Measurements from ENCODE around the gene CPNE7. TPM values are rescaled to one million over a fixed set of nuclear protein-coding genes. Genes with fewer than 3 reads are reported as not detected.

Gene CPNE7
- total and polyA plus RNA-seq, 2 of the 8 experiments (the other 6 are each of a cell fraction or from before 2014, with no cell fraction given) = 10.0 to 23.7 TPM

GRCh38 chr16:89576153-89577054 is 846 bp downstream of the CPNE7 start (continued):
- peak; percentile 55; the same call in 1 of the 2 replicates for TF ChIP-seq SUZ12 (IDR thresholded peaks at IDR 0.05; ENCODE audit: low read length)
- TF ChIP-seq ASH2L (IDR thresholded peaks at IDR 0.05; ENCODE audit: low read length) = no peak
- TF ChIP-seq SIRT6 (IDR thresholded peaks at IDR 0.05; ENCODE audit: low read length) = no peak
- no peak for TF ChIP-seq TCF12 (IDR thresholded peaks at IDR 0.05; ENCODE audit: low read depth, low read length)
- TF ChIP-seq KDM4A (IDR thresholded peaks at IDR 0.05; ENCODE audit: low read depth, low read length, severe bottlenecking) = peak; percentile 23
- no peak for TF ChIP-seq POU5F1 (IDR thresholded peaks at IDR 0.05; ENCODE audit: low read depth, low read length)
- TF ChIP-seq SIX5 (IDR thresholded peaks at IDR 0.05; ENCODE audit: low read depth, low read length) = no peak
- no peak for TF ChIP-seq GTF2F1 (IDR thresholded peaks at IDR 0.05; ENCODE audit: borderline replicate concordance, low read depth, low read length)
- no peak for TF ChIP-seq EGR1 (IDR thresholded peaks at IDR 0.05; ENCODE audit: borderline replicate concordance, low read depth, low read length)
- TF ChIP-seq BACH1 (IDR thresholded peaks at IDR 0.05; ENCODE audit: low read length) = 0 out of 2 replicates have a peak, but pooled peaks have one; percentile 22
- TF ChIP-seq SP1 (IDR thresholded peaks at IDR 0.05; ENCODE audit: low read depth, low read length) = no peak
- no peak for TF ChIP-seq SIN3A (conservative IDR thresholded peaks at IDR 0.05 in 1 of 2, IDR thresholded peaks at IDR 0.05 in 1 of 2; ENCODE audit: low read depth in 1 of 2, low read length in 2 of 2)
- TF ChIP-seq TEAD4 (IDR thresholded peaks at IDR 0.05; ENCODE audit: low read depth, low read length) = no peak
- no peak for TF ChIP-seq BCL11A (IDR thresholded peaks at IDR 0.05; ENCODE audit: low read depth in 2 of 2, low read length in 2 of 2)
- TF ChIP-seq POLR2AphosphoS5 (IDR thresholded peaks at IDR 0.05; ENCODE audit: low read depth, low read length) = no peak
- no peak for TF ChIP-seq CHD1 (IDR thresholded peaks at IDR 0.05; ENCODE audit: low read depth, low read length)
- no peak for TF ChIP-seq CBX5 (IDR thresholded peaks at IDR 0.05; ENCODE audit: low read depth, low read length)
- no peak for TF ChIP-seq PHF8 (conservative IDR thresholded peaks at IDR 0.05; ENCODE audit: low read depth, low read length)
- TF ChIP-seq RAD21 (IDR thresholded peaks at IDR 0.05 in 1 of 2, conservative IDR thresholded peaks at IDR 0.05 in 1 of 2; ENCODE audit: low read depth in 2 of 2, low read length in 2 of 2) = no peak
- TF ChIP-seq SRF (IDR thresholded peaks at IDR 0.05; ENCODE audit: low read depth, low read length) = no peak
- TF ChIP-seq E2F6 (IDR thresholded peaks at IDR 0.05) = 0 out of 2 replicates have a peak, but pooled peaks have one; percentile 18
- TF ChIP-seq GABPA (IDR thresholded peaks at IDR 0.05; ENCODE audit: borderline replicate concordance, insufficient read depth, low read length) = no peak
- no peak for TF ChIP-seq KDM5A (IDR thresholded peaks at IDR 0.05; ENCODE audit: low read length)
- no peak for TF ChIP-seq POLR2A (IDR thresholded peaks at IDR 0.05; ENCODE audit: control extremely low read depth in 1 of 2, low read depth in 2 of 2, low read length in 2 of 2)

Data from H1 (cell line).